MCF 10A (cell line): ENCODE measurements around the gene SYNGAP1. TPM values are rescaled to one million over a fixed set of nuclear protein-coding genes. Genes with fewer than 3 reads are reported as not detected.

Experiments
- BruUV-seq: library from RNA; stranded (reverse); fragments of 400-500 nt; replicated peaks from 2 replicates; lab custom pipeline; 2021; lab: Mats Ljungman, UMichigan
- CTCF ChIA-PET: fragments of 300-600 bp; sonication (Branson Sonifier 250); formaldehyde crosslinking; extraction: SDS; loops from one replicate; lab custom pipeline; 2021; ENCODE audit warnings: antibody characterized with exemption, inconsistent platforms; lab: Yijun Ruan, JAX
- POLR2A ChIA-PET: fragments of 300-600, 350-650 bp; sonication (Branson Sonifier 250); formaldehyde crosslinking; extraction: SDS; loops from one replicate; lab custom pipeline; 2020; ENCODE audit warnings: antibody characterized with exemption, inconsistent platforms; lab: Yijun Ruan, JAX
- DNase-seq: peaks from one replicate; pipeline ENCODE4 v3.0.0-alpha.2; 2018; ENCODE audit not compliant: unreplicated experiment
- H3K27ac Mint-ChIP-seq: one replicate; pipeline ENCODE4 v1.8.0; 2022; ENCODE audit warnings: mild to moderate bottlenecking, low read depth, mixed read lengths; ENCODE audit not compliant: unreplicated experiment
- H3K27me3 Mint-ChIP-seq: one replicate; pipeline ENCODE4 v1.8.0; 2022; ENCODE audit warnings: mixed read lengths; ENCODE audit not compliant: insufficient read depth, unreplicated experiment
- H3K36me3 Mint-ChIP-seq: one replicate; pipeline ENCODE4 v1.8.0; 2022; ENCODE audit warnings: mild to moderate bottlenecking, moderate library complexity, mixed read lengths; ENCODE audit not compliant: insufficient read depth, unreplicated experiment
- H3K4me1 Mint-ChIP-seq: one replicate; pipeline ENCODE4 v1.8.0; 2022; ENCODE audit warnings: mixed read lengths; ENCODE audit not compliant: insufficient read depth, unreplicated experiment
- H3K4me3 Mint-ChIP-seq: one replicate; pipeline ENCODE4 v1.8.0; 2022; ENCODE audit warnings: mild to moderate bottlenecking, moderate library complexity, mixed read lengths; ENCODE audit not compliant: unreplicated experiment
- H3K9me3 Mint-ChIP-seq: one replicate; pipeline ENCODE4 v1.8.0; 2022; ENCODE audit warnings: mixed read lengths; ENCODE audit not compliant: unreplicated experiment
- intact Hi-C: fragments of 100-400 bp; cut with micrococcal nuclease; formaldehyde crosslinking; loops from 2 replicates; pipeline ENCODE4 v1.14.1; 2022
- total RNA-seq: library from RNA; stranded (reverse); gene quantifications from 2 replicates; pipeline ENCODE4 v1.2.3, GENCODE V29; 2022
- TF ChIP-seq, protein P1 (sequence below): fragments of 200-600 bp; IDR thresholded peaks from one replicate; pipeline ENCODE4 v1.8.0; 2022; ENCODE audit warnings: antibody characterized with exemption, mild to moderate bottlenecking; ENCODE audit not compliant: unreplicated experiment

The SYNGAP1 gene
- total RNA-seq, 1 experiment from 2014 or later, result 6.7 TPM

DNA sequence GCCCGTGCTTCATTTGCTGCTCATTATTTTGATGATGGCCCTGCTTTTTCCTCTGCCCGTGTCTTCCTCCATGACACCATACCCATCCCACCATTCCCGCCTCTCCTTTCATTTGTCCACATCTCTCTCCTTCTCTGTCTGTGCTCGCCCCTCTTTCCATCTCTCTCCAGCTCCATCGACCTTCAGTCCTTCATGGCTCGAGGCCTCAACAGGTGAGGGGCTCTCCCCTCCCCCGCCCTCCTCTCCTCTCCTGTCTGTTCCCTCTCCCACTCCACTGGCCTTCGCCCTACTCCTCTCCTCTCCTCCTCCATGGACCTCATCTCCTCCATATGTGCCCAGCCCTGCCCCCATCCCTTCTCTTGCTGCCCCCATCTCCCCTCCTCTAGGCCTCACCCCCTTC, 22.4 kb downstream of the SYNGAP1 start:
- peaks cover 13% of the 10 kb centered on the region for H3K36me3 Mint-ChIP-seq
- H3K4me1 Mint-ChIP-seq, result no peaks in the 10 kb centered on the region
- TF ChIP-seq, protein P1, sequence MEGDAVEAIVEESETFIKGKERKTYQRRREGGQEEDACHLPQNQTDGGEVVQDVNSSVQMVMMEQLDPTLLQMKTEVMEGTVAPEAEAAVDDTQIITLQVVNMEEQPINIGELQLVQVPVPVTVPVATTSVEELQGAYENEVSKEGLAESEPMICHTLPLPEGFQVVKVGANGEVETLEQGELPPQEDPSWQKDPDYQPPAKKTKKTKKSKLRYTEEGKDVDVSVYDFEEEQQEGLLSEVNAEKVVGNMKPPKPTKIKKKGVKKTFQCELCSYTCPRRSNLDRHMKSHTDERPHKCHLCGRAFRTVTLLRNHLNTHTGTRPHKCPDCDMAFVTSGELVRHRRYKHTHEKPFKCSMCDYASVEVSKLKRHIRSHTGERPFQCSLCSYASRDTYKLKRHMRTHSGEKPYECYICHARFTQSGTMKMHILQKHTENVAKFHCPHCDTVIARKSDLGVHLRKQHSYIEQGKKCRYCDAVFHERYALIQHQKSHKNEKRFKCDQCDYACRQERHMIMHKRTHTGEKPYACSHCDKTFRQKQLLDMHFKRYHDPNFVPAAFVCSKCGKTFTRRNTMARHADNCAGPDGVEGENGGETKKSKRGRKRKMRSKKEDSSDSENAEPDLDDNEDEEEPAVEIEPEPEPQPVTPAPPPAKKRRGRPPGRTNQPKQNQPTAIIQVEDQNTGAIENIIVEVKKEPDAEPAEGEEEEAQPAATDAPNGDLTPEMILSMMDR, result no peak
- no peaks in the 10 kb centered on the region for H3K27me3 Mint-ChIP-seq
- intact Hi-C loops, result no loop called here
- H3K4me3 Mint-ChIP-seq, result no peak overlapping the region
- no peak for DNase-seq
- BruUV-seq, result no TSS peak
- H3K27ac Mint-ChIP-seq, result no peak overlapping the region
- CTCF ChIA-PET, result interaction anchor here (0.6 kb wide), 1 partner anchor 18 kb away, joined by 3 read pairs; no protein-coding TSS in a partner anchor
- POLR2A ChIA-PET, result interaction anchor here (0.5 kb wide), 1 partner anchor 133 kb away, joined by 3 read pairs; no protein-coding TSS in a partner anchor
- no peaks in the 10 kb centered on the region for H3K9me3 Mint-ChIP-seq

DNA sequence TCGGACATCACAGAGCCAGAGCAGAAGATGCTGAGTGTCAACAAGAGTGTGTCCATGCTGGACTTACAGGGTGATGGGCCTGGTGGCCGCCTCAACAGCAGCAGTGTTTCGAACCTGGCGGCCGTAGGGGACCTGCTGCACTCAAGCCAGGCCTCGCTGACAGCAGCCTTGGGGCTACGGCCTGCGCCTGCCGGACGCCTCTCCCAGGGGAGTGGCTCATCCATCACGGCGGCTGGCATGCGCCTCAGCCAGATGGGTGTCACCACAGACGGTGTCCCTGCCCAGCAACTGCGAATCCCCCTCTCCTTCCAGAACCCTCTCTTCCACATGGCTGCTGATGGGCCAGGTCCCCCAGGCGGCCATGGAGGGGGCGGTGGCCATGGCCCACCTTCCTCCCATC, 23.2 kb downstream of the SYNGAP1 start:
- CTCF ChIA-PET, result no interaction called here
- no peak overlapping the region for H3K4me3 Mint-ChIP-seq
- intact Hi-C loops, result no loop called here

DNA sequence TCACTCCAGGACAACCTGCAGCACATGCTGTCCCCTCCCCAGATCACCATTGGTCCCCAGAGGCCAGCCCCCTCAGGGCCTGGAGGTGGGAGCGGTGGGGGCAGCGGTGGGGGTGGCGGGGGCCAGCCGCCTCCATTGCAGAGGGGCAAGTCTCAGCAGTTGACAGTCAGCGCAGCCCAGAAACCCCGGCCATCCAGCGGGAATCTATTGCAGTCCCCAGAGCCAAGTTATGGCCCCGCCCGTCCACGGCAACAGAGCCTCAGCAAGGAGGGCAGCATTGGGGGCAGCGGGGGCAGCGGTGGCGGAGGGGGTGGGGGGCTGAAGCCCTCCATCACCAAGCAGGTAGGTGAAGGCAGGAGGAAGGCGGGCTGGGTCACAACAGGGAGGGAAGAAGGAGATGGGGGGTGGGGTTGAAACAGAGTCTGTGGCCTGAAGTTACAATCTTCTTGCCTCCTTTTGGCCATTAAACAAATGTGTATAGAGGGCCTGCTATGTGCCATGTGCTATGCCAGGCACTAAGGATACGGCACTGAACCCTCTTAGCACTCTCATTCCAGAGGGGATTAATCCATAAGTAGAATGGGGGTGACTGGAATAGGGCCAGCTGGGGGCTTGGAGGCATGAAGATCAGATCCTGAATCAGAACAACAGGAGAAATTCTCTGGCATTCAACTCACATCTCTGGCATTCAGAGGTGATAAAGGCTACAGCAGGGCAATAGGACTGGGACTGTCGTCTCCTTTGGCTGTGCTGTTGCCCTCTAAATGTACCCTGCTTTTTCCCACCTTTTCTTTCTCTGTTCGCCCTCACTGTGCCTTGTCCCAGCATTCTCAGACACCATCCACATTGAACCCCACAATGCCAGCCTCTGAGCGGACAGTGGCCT, 24.0 kb downstream of the SYNGAP1 start:
- Mint-ChIP-seq H3K27ac (no peak overlapping the region), H3K4me1 (no peaks in the 10 kb centered on the region), H3K9me3 (no peaks in the 10 kb centered on the region), H3K4me3 (no peak overlapping the region), H3K27me3 (no peaks in the 10 kb centered on the region), H3K36me3 (peaks cover 22% of the 10 kb centered on the region)
- POLR2A ChIA-PET, result interaction anchor here (1.0 to 1.4 kb wide), 2 partner anchors 9 to 11 kb away, joined by 3 read pairs; partner anchors contain the start of gene ZBTB9
- intact Hi-C loops, result no loop called here
- no TSS peak for BruUV-seq
- CTCF ChIA-PET, result no interaction called here
- DNase-seq, result no peak
- TF ChIP-seq, protein P1, result no peak

More for the DNA sequence above, 23.2 kb downstream of the SYNGAP1 start:
- no peak overlapping the region for H3K27ac Mint-ChIP-seq
- TF ChIP-seq, protein P1, result no peak
- no TSS peak for BruUV-seq
- no peak for DNase-seq
- peaks cover 18% of the 10 kb centered on the region for H3K36me3 Mint-ChIP-seq
- POLR2A ChIA-PET, result interaction anchor here (0.5 kb wide), 1 partner anchor 133 kb away, joined by 3 read pairs; no protein-coding TSS in a partner anchor
- H3K9me3 Mint-ChIP-seq, result no peaks in the 10 kb centered on the region
- no peaks in the 10 kb centered on the region for H3K27me3 Mint-ChIP-seq
- H3K4me1 Mint-ChIP-seq, result no peaks in the 10 kb centered on the region

DNA sequence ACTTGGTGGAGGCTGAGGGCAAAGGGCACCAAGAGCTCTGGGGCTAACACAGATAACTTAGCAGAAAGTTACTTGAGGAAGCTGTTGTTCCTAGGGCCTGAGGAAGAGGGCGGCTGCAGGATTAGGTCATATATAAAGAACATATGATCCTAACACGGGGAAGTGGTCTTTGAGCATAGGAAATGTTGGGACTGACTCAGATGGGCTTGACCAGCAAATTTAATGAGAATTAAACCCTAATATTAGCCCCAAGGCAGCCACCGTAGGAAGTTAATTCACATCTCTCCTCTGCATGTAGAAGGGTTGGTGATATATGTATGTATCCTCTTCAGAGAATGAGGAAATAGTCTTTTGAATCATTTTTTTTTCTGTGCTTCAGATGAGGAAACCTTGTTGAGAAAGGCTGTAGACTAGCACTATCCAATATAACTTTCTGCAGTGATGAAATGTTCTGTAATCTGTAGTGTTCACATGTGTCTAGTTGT, 25.3 kb downstream of the SYNGAP1 start:
- Mint-ChIP-seq H3K36me3 (peaks cover 27% of the 10 kb centered on the region), H3K9me3 (no peaks in the 10 kb centered on the region), H3K4me3 (no peak overlapping the region), H3K27ac (no peak overlapping the region), H3K27me3 (no peaks in the 10 kb centered on the region), H3K4me1 (peaks cover under 1% of the 10 kb centered on the region)
- POLR2A ChIA-PET, result interaction anchor here (1.0 to 1.4 kb wide), 2 partner anchors 8 to 9 kb away, joined by 3 read pairs; partner anchors contain the start of gene ZBTB9
- TF ChIP-seq, protein P1, result no peak
- no TSS peak for BruUV-seq
- intact Hi-C loops, result no loop called here
- no peak for DNase-seq
- CTCF ChIA-PET, result interaction anchor here (0.6 kb wide), 2 partner anchors 16 to 306 kb away, joined by 4 read pairs; no protein-coding TSS in a partner anchor
